EL (cell line): ENCODE data around the gene BICC1.

Experiments
- DNase-seq: peaks from one replicate; pipeline ENCODE4 v3.0.0-alpha.2; 2016

The BICC1 gene

GRCh38 chr10:58515291-58515941 lies 2.7 kb downstream of the BICC1 start:
- DNase-seq, result peak; percentile 34

GRCh38 chr10:58516119-58516518 lies 3.4 kb downstream of the BICC1 start:
- DNase-seq, result peak; percentile 89

DNA sequence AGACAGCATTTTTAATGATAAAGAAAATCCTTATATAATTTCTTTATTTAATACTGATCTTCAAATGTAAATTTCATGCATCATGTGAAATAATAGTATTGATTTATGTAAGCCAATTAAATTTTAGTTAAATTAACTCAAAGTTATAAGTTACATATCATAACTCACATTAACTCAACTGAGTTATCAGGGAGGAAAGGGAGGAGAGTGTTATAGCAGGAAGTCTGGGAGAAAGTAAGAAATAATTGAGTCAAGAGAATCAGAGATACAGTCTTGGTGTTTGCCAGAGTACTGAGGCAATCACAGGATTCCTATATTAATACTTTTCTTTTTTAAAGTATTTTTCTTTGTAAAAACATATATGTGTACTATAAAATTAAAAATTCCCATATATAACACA lies 4.0 kb downstream of the BICC1 start:
- peak; percentile 16 for DNase-seq

- peak; percentile 39 for DNase-seq
Observed at GRCh38 chr10:58517081-58517480, 4.4 kb downstream of the BICC1 start.

GRCh38 chr10:58517491-58518355 lies 5.1 kb downstream of the BICC1 start:
- peak; percentile 25 for DNase-seq

- DNase-seq, result peak; percentile 59
Observed at GRCh38 chr10:58518775-58519174, 6.1 kb downstream of the BICC1 start.

DNA sequence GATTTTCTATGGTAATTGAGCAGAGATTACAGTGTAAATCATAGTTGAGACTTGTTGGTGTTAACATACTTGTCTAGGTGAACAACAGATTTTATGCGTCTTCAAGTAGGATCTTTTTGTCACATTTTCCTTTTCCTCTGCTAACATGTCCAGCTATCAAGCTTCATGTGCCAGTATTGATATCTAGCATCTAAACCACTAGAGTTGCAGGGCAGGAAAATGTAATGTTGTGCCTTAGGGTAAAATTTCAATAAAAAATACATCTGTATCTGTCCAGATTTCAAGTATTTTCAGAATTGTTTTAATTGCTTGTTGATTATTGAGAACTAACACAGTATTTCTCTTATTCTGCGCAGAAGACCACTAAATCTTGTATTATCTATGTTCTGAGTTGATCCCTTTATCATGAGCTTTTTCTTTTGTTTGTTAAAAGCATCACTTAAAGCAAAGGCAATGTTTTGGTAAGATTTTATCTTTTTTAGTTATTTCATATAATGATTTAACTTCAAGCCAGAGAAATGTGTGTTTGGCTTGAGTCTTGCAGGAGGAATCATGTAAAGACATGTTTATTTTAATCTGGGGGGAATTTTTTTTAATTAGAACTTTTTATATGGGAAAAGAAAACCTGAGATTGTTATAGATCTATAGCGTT lies 16.5 kb downstream of the BICC1 start:
- DNase-seq, result no peak

GRCh38 chr10:58531084-58531695 lies 18.5 kb downstream of the BICC1 start:
- peak; percentile 77 for DNase-seq

- DNase-seq, result no peak
Observed at GRCh38 chr10:58535311-58535710, 22.6 kb downstream of the BICC1 start.

- no peak for DNase-seq
Observed at GRCh38 chr10:58543141-58543540, 30.5 kb downstream of the BICC1 start.

DNA sequence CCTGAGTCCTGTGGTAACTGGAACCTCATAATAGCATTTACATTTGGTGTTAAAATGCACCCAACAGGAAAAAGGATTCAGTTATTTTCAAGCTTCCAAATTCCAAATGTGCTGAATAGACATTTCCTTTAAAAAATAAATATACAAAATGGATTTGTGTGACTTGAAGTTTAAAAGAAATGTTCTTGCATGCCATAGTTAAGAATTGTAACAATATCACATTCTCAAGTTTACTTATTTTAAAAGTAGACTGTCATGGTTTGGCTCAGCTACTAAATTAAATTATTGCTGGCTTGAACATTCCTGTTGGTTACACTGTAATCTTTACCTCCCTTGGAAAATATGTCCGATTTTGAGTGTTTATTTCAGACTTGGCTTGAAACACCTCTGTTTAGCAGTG lies 31.5 kb downstream of the BICC1 start:
- DNase-seq, result no peak

GRCh38 chr10:58545427-58545826 lies 32.8 kb downstream of the BICC1 start:
- no peak for DNase-seq

DNA sequence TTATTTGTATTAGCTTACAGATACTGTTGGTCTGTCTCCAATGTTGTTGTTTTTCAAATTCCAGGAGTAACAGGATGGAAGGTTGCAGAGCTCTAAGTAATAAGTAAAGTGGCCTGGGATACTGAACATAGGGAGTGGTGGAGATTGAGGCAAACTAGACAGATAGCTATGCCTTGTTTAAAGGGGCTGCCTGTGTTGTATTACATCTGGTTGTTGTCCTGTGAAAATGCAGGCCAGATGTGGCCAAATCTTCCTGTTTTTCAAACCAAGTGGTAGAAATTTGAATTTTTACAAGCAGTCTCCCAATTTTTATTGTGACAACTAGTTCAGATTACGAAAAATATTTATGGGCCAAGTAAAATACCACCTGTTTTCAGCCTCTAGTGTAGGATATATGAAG lies 33.5 kb downstream of the BICC1 start:
- no peak for DNase-seq

DNA sequence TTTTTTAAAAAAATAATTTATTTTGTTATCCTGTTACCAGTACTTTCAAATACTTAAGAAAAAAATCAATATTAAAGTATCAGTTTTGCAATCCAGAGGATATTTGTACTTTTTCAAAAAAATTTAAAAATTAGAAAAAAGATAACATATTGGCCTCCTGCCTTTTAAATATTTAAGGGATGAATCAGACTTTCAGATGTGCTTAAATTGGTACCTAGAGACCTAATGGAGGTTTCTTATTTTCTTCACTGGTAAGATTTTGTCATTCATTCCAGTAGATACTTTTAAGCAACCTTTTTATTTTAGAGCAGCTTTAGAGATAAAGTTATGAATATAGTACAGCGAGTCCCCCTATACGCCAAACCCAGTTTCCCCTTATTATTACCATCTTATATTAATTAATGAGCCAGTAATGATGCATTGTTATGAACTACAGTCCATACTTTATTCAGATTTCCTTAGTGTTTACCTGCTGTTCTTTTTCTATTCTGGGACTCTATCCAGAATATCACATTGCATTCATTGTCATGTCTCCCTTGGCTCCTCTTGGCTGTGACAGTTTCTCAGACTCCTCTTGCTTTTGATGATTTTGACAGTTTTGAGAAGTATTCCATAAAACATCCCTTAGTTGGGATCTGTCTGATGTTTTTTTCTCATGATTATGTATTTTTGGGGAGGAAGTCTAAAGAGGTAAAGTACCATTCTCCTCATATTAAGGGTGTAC lies 34.2 kb downstream of the BICC1 start:
- no peak for DNase-seq

DNA sequence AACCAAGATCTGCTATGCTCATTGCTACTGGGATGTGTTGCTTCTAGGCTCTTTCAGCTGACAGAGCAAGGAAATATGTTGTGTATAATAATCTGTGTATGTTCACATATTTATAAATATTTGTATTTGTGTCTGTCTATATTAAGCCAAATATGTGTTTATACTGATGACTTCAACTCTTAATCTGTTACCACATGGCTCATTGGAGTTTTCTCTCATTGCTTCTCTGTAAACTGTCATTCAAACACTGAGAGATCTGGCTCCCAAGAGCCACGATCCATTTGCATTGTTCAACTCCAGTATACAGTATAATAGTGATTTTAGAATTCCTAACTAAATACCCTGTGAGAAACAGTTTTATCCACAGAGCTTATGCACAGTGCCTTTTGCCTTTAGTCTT lies 35.3 kb downstream of the BICC1 start:
- DNase-seq, result no peak

- DNase-seq, result peak; percentile 54
Observed at GRCh38 chr10:58554316-58554715, 41.6 kb downstream of the BICC1 start.

- no peak for DNase-seq
Observed at GRCh38 chr10:58555170-58555929, 42.7 kb downstream of the BICC1 start.

GRCh38 chr10:58555930-58556311 lies 43.2 kb downstream of the BICC1 start:
- DNase-seq, result no peak

DNA sequence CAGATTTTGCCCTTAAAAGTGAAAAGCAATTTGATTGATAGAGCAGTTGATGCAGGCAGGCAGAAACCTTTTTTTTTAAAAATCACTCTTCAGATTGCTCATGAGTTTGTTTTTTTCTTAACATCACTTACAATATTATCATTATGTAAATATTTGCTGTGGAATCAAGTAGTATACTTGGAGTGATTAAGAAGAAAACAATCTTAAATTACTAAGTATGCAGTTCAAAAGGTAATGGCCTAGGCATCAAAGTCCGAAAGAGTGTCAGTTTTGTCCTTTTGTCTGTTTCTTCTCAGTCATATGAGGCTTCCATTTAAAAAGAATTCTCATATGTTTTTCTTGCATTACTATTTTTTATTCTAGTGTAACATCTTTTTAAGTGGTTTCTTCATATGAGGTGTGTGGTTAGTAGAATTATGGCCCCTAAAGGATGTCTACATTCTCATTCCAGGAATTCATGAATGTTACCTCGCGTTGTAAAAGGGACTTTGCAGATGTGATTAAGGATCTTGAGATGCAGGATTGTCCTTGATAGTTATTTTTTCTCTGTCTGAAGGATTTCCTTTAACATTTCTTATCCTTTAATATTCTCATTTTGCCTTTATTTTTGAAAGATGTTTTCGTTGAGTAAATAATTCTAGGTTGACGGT lies 44.0 kb downstream of the BICC1 start:
- DNase-seq, result no peak

- DNase-seq, result no peak
Observed at GRCh38 chr10:58557714-58558113, 45.0 kb downstream of the BICC1 start.

DNA sequence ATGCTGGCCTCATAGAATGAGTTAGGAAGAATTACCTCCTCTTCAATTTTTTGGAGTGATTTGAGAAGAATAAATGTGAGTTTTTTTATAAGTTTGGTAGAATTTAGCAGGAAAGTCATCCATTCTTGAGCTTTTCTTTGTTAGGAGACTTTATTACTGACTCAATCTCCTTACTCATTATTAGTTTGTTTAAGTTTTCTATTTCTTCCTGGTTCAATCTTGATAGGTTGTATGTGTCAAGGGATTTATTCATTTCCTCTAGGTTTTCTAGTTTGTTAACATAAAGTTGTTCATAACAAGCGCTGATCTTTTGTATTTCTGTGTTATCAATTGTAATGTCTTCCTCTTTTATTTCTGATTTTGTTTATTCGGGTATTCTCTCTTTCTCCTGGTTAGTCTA lies 47.4 kb downstream of the BICC1 start:
- DNase-seq, result no peak
